Stimulated activated CD4-positive, alpha-beta T cell treated with anti-CD3 and anti-CD28 coated beads, Interleukin-15, amount 100 ng/mL, for 48 hours (primary cell): ENCODE results near the gene RAD51B.
"Not testable (repeated sequence)": the region's sequence is repeated elsewhere in the genome, so short reads cannot be mapped to it uniquely, and the experiment has no call there.

Experiments used
- DNase-seq, 2 donors: peaks; one replicate each; pipeline ENCODE4 v3.0.0-alpha.2; 2020; ENCODE audit warnings: low read depth in 2 of 2

The RAD51B gene

DNA sequence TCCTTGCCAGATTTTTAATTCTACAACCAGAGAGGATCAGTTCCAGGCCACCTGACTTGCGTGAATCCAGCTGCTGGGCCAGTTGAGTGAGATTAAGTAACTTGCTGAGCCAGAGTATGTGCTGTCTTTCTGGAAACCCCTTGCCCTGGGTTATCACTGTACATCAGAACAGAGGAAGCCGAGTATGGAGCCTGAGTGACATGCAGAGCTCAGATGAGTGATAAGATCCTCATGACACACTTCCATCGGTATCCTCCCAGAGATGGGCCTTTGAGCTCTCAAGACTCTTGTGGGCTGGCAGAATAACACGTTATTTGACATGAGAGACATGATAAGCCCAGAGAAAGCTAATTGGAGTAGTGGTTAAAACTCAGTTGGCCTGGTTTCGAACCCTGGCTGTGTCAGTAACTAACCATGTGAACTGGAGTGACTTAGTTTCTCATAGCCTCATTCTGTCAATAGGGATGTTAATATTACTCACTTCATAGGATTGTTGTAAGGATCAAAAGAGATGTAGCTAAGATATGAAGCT, 585.1 kb downstream of the RAD51B start:
- no peak for DNase-seq

DNA sequence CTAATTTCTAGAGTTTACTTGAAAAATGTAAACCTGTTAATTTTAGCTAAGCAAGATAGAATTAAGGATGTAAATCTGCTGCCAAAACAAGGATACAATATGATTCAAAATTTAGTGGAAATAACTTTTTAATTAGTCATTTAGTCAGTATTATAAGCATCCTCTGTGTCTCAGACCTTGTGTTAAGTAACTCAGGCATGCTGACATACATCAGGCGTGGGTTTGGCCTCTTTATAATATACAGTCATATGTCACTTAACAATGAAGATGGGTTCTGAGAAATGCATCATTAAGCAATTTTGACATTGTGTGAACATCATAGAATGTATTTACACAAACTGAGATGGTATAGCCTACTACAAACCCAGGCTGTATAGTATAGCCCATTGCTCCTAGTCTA, 586.4 kb downstream of the RAD51B start:
- no peak for DNase-seq

- no peak for DNase-seq
Measured at GRCh38 chr14:68407285-68407684, 587.7 kb downstream of the RAD51B start.

DNA sequence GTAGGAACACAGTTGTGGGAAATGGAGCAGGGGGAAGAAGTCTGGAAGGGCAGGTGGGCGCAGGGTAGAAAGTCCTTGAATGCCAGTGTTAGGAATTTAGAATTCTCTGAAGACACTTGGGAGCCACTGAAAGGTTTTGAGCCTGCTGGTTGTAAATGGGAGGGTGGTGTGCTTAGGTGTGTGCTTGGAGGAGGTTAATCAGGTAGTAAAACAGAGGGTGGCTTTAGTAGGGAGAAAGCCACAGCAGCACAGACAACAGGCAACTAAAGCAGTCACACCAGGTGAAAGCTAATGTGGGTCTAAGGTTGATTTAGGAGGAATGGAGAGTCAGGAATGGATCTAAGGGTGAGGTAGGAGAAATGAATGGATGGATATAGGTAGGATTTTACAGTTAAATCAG, 588.2 kb downstream of the RAD51B start:
- DNase-seq: no peak

DNA sequence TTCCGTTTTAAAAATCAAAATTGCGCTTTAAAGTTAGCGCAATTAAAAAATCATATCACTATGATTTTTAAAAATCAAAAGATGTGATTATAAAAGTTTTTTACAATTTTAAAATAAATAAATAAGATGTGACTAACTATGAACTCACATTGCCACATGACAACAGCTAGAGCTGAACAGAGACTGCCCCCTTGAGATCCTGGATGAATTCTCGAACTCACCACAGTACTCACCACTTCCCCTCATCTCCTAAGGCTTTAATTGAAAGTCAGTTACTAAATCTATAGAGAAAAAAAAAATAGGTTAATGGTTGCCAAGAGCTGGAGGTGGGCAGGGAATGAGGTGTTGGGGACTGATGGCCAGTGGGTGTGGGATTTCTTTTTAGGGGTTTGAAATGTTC, 589.1 kb downstream of the RAD51B start:
- DNase-seq: no peak

DNA sequence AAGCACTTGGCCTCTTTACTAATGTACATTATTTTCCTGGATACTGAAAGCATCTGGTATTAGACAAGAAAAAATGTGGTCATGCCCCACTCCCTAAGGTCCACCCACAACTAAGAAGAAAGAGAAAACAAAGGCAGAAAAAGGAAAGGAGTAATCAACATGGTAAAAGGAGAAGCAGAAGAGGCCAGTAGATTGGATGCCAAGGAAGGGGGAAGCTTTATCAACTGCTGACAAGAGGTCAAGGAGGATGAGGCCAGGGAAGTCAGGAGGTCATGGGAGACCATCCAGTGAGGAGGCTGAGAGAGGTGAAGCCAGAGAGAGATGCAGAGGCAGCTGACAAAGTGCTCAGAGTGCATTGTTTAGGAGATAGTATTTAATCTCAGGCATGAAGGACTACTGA, 589.8 kb downstream of the RAD51B start:
- no peak for DNase-seq

DNA sequence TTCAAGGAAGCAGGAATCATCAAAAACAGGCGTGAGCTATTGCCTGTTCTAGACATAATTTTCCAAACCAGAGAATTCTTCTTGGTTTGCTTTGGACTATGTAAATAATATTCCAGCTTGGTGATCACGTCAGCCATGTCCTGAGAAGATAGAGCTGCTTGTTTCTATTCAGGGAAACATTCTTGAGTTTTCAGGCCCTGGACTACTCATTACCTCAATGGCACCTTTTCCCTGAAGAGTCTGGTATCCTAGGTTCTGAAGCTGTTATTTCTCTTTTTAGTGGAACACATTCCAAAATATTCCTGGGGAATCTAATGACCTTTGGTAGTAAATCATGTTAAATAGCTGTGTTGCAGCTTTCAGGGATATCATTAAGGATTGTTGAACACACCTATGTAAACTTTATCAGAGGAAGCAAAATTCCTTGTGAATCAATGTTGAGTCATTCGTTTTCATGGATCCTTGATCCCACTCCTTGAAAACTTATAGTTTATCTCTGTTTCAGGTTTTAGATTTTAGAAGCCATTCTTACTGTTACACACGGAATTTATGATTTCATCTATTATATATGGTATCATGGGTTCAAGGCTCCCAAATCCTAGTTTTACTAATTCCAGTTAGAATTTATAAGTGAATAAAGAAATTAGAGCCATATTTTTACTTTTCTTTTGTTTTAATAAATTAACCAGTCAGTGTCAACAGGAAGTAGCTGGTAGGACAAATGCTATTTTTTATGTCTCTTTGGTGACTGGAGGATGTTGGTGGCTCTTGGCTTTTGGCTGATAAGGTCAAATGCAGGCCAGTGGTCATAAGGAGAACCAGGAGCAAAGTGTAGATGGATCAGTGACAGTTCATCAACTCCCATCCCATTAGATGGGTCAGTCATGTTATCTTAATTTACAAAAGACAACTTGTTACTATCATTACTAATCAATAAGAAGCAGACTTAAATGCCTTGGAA, 593.2 kb downstream of the RAD51B start:
- no peak for DNase-seq

DNA sequence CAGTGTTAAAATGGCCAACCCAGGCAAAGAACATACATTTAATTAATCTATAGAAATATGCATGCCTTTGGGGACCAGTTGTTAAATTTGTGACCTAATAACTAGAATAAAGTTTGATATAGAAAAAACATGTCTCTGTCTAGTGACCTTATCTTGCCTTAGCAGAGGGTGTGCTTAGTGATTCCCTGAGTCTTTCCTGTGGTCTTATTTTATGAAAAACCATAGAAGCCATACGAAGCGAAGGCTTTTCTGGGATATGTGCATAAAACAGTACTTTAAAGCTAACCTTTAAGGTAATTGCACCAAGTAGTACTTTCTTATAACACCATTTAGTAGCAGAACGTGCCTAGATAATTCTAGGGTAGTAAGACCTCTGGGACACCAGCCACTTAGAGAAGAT, 593.9 kb downstream of the RAD51B start:
- no peak for DNase-seq

- DNase-seq: no peak
Measured at GRCh38 chr14:68414121-68414520, 594.5 kb downstream of the RAD51B start.

DNA sequence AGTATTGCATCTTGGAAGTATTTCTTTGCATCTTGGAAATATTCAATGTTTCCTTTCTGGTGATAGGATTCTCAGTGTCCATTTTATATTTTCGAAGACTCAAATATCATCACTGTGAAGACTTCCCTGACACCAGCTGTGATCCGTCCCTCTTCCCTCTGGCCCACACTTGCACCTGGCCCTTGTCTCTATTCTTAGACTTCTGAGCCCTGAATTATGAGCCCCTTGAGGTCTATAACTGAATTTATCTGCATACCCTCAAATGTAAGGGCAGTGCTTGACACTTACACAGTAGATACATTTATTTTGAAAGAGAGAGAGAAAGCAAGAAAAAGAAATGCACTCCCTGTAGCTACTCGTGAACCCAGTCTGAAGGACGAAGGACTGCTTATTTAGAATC, 596.6 kb downstream of the RAD51B start:
- no peak for DNase-seq

DNA sequence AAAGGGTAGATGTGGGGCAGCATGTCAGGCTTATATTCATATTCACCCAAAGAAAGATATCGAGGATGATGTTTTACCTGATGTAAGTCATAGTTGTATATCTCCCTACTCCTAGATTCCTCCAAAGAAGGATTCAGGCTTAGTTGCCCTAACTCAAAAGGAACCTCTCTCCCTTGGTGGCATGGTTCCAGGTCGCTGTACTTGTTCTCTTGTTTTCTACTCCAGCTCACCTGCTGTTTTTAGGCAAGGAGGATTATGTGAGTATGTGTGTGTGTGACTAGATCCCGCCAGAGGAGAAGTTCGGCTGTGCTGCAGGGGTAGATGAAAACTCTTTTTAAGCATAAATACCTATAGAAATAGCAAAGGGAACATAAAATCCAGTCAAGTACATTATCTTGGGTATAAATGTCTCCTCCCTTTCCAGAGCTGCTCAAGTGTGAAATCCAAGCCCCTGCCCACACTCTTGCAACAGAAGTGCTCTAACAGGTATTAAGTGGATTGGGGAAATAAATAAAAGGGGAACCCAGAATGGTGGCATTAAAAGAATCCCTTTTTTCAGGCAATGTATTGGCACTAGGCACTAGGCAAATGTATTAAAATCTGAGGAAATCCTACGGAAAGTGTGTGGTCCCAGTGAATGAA, 597.6 kb downstream of the RAD51B start:
- no peak for DNase-seq

DNA sequence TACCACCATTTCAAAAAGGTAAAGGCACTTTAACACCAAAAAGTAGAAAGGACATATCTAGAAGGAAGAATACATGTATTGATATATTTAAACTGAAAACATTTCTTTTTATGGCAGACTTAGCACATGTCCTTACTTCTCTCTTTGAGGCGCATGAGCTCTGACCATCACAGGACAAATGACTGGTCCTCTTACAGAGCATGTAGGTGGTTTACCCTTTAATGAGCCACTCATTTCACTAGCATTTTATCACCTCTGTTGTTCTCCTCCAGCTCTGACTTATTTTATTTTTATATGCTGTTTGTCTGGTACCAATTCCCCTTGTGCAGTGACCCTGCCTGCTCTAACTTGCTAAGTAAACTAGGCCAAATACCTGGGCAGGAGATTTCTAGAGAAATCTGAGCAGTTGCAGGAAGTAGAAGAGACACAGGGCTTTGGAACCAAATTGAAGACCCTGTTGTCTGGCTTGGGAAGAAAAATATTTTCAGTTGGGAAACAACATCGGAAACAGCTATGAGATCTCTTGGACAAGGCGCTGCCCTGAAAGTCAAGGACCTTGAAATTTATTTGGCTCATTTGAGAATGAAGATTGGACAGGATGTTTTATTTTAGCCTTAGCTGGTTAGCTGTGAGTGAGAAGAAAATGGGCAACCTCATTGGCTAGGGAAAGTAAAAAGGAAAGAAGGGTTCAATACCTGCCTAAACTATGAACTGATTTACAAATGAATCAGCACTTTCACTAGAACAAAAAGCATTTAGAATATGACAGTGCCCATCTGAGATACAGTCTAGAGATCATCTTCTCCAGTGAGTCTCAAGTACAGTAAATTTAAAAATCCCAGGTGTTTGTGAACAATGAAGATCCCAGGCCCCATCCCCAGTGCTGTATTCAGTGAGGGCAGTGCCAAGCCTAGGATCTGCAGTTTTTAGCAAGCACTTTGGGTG, 598.9 kb downstream of the RAD51B start:
- no peak for DNase-seq

GRCh38 chr14:68420350-68420749, 600.8 kb downstream of the RAD51B start:
- no peak for DNase-seq

- no peak for DNase-seq
Measured at GRCh38 chr14:68421116-68421515, 601.5 kb downstream of the RAD51B start.

DNA sequence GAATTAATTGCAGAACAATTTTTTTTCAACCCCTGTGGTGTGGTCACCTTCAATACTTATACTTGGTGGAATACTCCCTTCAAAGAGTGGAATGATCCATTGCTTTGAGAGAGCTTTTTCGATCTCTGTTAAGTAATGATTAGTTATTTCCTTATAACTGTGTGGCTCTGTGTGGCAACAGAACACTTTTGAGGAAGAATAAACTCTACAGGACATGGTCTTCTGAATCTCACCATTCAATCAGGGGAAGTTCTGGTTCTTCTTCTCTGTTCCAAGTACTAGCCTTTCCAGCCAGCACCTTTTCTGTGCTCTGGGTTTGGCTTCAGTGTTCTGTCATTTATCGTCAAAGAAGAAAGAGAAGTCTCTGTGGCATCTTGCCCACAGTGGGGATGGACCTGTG, 604.1 kb downstream of the RAD51B start:
- no peak for DNase-seq

DNA sequence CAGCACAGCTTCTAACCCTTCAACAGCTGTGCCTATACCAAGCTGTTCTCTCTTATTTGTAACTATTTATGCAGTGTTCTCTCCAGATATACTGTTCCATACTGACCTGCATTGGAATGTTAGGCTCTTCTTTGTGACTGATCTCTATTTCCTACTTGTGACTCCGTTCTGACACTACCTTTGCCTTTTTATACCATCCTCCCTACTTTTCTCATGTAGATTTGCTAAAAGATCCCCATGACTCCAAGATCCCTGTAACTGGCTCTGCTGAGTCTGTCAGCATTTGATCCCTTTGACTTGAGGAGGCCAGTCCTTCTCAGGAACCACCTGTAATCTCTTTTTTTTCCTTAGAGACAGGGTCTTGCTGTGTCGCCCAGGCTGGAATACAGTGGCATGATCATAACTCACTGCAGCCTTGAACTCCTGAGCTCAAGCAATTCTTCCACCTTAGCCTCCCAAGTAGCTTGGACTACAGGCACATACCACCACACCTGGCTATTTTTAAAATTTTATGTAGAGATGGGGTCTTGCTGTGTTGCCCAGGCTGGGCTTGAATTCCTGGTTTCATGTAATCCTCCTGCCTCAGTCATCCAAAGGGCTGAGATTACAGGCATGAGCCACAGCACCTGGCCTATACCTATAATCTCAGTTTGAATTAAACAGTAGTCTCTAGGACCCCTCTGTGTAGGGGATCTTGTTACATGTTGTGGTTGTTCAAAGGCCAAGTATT, 605.0 kb downstream of the RAD51B start:
- no peak for DNase-seq

- DNase-seq: no peak
Measured at GRCh38 chr14:68426661-68427549, 607.3 kb downstream of the RAD51B start.

- DNase-seq: no peak
Measured at GRCh38 chr14:68427550-68427890, 607.9 kb downstream of the RAD51B start.

- DNase-seq: not testable (repeated sequence)
Measured at GRCh38 chr14:68428900-68429299, 609.3 kb downstream of the RAD51B start.

DNA sequence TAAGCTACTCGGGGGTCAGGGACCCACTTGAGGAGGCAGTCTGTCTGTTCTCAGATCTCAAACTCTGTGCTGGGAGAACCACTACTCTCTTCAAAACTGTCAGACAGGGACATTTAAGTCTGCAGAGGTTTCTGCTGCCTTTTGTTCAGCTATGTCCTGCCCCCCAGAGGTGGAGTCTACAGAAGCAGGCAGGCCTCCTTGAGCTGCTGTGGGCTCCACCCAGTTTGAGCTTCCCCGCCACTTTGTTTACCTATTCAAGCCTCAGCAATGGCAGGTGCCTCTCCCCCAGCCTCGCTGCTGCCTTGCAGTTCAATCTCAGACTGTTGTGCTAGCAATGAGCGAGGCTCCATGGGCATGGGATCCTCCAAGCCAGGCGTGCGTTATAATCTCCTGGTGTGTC, 614.6 kb downstream of the RAD51B start:
- not testable (repeated sequence) for DNase-seq
